Trophoblast cell (in vitro differentiated cells and primary cell): ENCODE data around the gene STPG2.

Source experiments
- DNase-seq, 2 donors: peaks; one replicate each; pipeline ENCODE4 v3.0.0-alpha.2; 2016
- H2AFZ ChIP-seq: 2 replicates; pipeline ENCODE4 v1.6.1; 2013; ENCODE audit warnings: low read length, moderate library complexity, mild to moderate bottlenecking; ENCODE audit not compliant: insufficient read depth, poor library complexity
- H2AK5ac ChIP-seq: 2 replicates; pipeline ENCODE4 v1.6.1; 2013; ENCODE audit warnings: mild to moderate bottlenecking, low read length
- H2BK120ac ChIP-seq: 2 replicates; pipeline ENCODE4 v1.6.1; 2013; ENCODE audit warnings: low read length, mild to moderate bottlenecking, moderate library complexity; ENCODE audit not compliant: insufficient read depth, poor library complexity
- H2BK12ac ChIP-seq: 2 replicates; pipeline ENCODE4 v1.6.1; 2013; ENCODE audit warnings: mild to moderate bottlenecking, low read length, moderate library complexity
- H2BK5ac ChIP-seq: 2 replicates; pipeline ENCODE4 v1.6.1; 2013; ENCODE audit warnings: low read length, low read depth, moderate library complexity, mild to moderate bottlenecking; ENCODE audit not compliant: poor library complexity
- H3K14ac ChIP-seq: 2 replicates; pipeline ENCODE4 v1.6.1; 2013; ENCODE audit warnings: mild to moderate bottlenecking, low read length
- H3K18ac ChIP-seq: 2 replicates; pipeline ENCODE4 v1.6.1; 2013; ENCODE audit warnings: mild to moderate bottlenecking, low read length
- H3K23ac ChIP-seq: 2 replicates; pipeline ENCODE4 v1.6.1; 2013; ENCODE audit warnings: low read length
- H3K27ac ChIP-seq: 2 replicates; pipeline ENCODE4 v1.5.1; 2013; ENCODE audit warnings: low read depth, mild to moderate bottlenecking, inconsistent platforms, low read length, moderate library complexity
- H3K27me3 ChIP-seq: 2 replicates; pipeline ENCODE4 v1.6.1; 2013; ENCODE audit warnings: inconsistent platforms, mild to moderate bottlenecking, low read length, moderate library complexity; ENCODE audit not compliant: insufficient read depth
- H3K36me3 ChIP-seq, 2 experiments: 1 replicate in 1 of 2; 2 replicates in 1 of 2; pipeline ENCODE4 v1.6.1; 2013; ENCODE audit warnings: low read length in 2 of 2, mild to moderate bottlenecking in 2 of 2, moderate library complexity in 1 of 2; ENCODE audit not compliant: insufficient read depth in 2 of 2, control insufficient read depth in 1 of 2
- H3K4ac ChIP-seq: 2 replicates; pipeline ENCODE4 v1.6.1; 2013; ENCODE audit warnings: low read depth, mild to moderate bottlenecking, low read length, moderate library complexity
- H3K4me1 ChIP-seq, 2 experiments: 1 replicate in 1 of 2; 2 replicates in 1 of 2; pipeline ENCODE4 v1.6.1; 2013; ENCODE audit warnings: low read length in 2 of 2, mild to moderate bottlenecking in 2 of 2, moderate library complexity in 1 of 2; ENCODE audit not compliant: insufficient read depth in 2 of 2, control insufficient read depth in 1 of 2
- H3K4me2 ChIP-seq: 2 replicates; pipeline ENCODE4 v1.6.1; 2013; ENCODE audit warnings: inconsistent platforms, mild to moderate bottlenecking, low read length, moderate library complexity
- H3K4me3 ChIP-seq: 2 replicates; pipeline ENCODE4 v1.5.1; 2013; ENCODE audit warnings: mild to moderate bottlenecking, low read depth, low read length, inconsistent platforms
- H3K79me1 ChIP-seq: one replicate; pipeline ENCODE4 v1.6.1; 2013; ENCODE audit warnings: low read length
- H3K79me2 ChIP-seq: 2 replicates; pipeline ENCODE4 v1.6.1; 2013; ENCODE audit warnings: low read length, mild to moderate bottlenecking; ENCODE audit not compliant: control insufficient read depth, insufficient read depth, poor library complexity
- H3K9ac ChIP-seq: 2 replicates; pipeline ENCODE4 v1.6.1; 2013; ENCODE audit warnings: mild to moderate bottlenecking, low read length
- H3K9me3 ChIP-seq: 2 replicates; pipeline ENCODE4 v1.6.1; 2013; ENCODE audit warnings: low read depth, mild to moderate bottlenecking, control low read depth, inconsistent platforms, low read length; ENCODE audit not compliant: insufficient read depth
- H4K12ac ChIP-seq: 2 replicates; pipeline ENCODE4 v1.6.1; 2013; ENCODE audit warnings: low read depth, mild to moderate bottlenecking, low read length, moderate library complexity
- H4K8ac ChIP-seq: 2 replicates; pipeline ENCODE4 v1.6.1; 2013; ENCODE audit warnings: low read depth, mild to moderate bottlenecking, low read length, moderate library complexity
- H4K91ac ChIP-seq: one replicate; pipeline ENCODE4 v1.6.1; 2013; ENCODE audit warnings: low read depth, mild to moderate bottlenecking, low read length, moderate library complexity
- WGBS: extraction: QIAGEN DNeasy Blood & Tissue Kit; methylation state at CpG from one replicate; pipeline ENCODE4 v1.1.7; 2013; ENCODE audit warnings: missing lambda C conversion rate; ENCODE audit not compliant: insufficient read length, insufficient coverage; ENCODE audit errors: extremely low coverage; 5-methylcytosine and 5-hydroxymethylcytosine counted together

STPG2 gene

DNA sequence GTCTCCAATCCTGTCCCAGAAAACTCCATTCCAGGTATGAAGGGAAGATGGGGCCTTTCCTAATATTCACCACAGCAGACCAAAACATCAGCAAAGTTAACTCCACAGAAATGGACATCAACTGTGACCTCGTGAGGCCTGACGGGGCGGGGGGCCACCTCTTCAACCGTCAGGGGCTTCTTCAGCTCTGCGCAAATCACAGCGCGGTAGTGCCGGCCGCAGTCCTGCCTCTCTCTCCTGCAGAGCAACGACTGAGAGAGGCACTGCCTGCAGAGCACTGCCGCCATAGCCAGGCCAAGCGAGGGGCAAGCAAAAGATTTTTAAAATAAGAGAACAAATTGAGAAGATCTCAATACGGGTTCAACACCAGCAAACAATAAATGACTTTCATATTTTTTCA lies 226.2 kb downstream of the STPG2 start:
- Histone ChIP-seq H3K4me3 (no peak overlapping the region), H3K9me3 (peaks cover 3% of the 10 kb centered on the region), H3K27me3 (no peaks in the 10 kb centered on the region), H4K12ac (no peak overlapping the region), H3K14ac (no peak overlapping the region), H2BK12ac (no peak overlapping the region), H3K4me1 (no peaks in the 10 kb centered on the region), H2BK5ac (no peak overlapping the region), H3K18ac (no peak overlapping the region), H3K9ac (no peak overlapping the region), H3K4ac (no peak overlapping the region), H3K23ac (no peak overlapping the region), H3K79me2 (no peaks in the 10 kb centered on the region), H4K91ac (no peak overlapping the region), H3K36me3 (no peaks in the 10 kb centered on the region), H2AK5ac (no peak overlapping the region), H4K8ac (no peak overlapping the region), H3K27ac (no peak overlapping the region), H3K4me2 (no peak overlapping the region), H2BK120ac (no peak overlapping the region), H2AFZ (no peak overlapping the region), H3K79me1 (no peaks in the 10 kb centered on the region)
- WGBS: no CpG with 5 or more reads among the region's 13 CpGs
- no peak for DNase-seq

DNA sequence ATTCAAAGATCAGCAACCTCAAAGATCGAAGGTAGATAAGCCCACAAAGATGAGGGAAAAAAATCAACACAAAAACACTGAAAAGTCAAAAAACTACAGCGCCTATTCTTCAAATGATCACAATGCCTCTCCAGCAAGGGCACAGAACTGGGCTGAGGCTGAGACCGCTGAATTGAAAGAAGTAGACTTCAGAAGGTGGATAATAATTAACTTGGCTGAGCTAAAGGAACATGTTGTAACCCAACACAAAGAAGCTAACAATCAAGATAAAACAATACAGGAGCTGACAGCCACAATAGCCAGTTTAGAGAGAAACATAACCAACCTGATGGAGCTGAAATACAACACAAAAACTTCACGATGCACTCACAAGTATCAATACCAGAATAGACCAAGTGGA lies 231.1 kb downstream of the STPG2 start:
- H2BK12ac ChIP-seq: no peak overlapping the region
- no peak overlapping the region for H2AK5ac ChIP-seq
- H2BK5ac ChIP-seq: no peak overlapping the region
- no peak overlapping the region for H4K12ac ChIP-seq
- DNase-seq: no peak
- H3K4me1 ChIP-seq: no peaks in the 10 kb centered on the region
- no peak overlapping the region for H3K4me2 ChIP-seq
- H4K91ac ChIP-seq: no peak overlapping the region
- no peak overlapping the region for H3K14ac ChIP-seq
- H4K8ac ChIP-seq: no peak overlapping the region
- no peaks in the 10 kb centered on the region for H3K36me3 ChIP-seq
- H3K9me3 ChIP-seq: peaks cover 5% of the 10 kb centered on the region
- no peak overlapping the region for H2BK120ac ChIP-seq
- H2AFZ ChIP-seq: no peak overlapping the region
- no peak overlapping the region for H3K4me3 ChIP-seq
- no peaks in the 10 kb centered on the region for H3K79me2 ChIP-seq
- H3K9ac ChIP-seq: no peak overlapping the region
- H3K23ac ChIP-seq: no peak overlapping the region
- H3K18ac ChIP-seq: no peak overlapping the region
- H3K4ac ChIP-seq: no peak overlapping the region
- no peaks in the 10 kb centered on the region for H3K27me3 ChIP-seq
- no peak overlapping the region for H3K27ac ChIP-seq
- H3K79me1 ChIP-seq: no peaks in the 10 kb centered on the region
- no CpG with 5 or more reads among the region's 4 CpGs for WGBS

DNA sequence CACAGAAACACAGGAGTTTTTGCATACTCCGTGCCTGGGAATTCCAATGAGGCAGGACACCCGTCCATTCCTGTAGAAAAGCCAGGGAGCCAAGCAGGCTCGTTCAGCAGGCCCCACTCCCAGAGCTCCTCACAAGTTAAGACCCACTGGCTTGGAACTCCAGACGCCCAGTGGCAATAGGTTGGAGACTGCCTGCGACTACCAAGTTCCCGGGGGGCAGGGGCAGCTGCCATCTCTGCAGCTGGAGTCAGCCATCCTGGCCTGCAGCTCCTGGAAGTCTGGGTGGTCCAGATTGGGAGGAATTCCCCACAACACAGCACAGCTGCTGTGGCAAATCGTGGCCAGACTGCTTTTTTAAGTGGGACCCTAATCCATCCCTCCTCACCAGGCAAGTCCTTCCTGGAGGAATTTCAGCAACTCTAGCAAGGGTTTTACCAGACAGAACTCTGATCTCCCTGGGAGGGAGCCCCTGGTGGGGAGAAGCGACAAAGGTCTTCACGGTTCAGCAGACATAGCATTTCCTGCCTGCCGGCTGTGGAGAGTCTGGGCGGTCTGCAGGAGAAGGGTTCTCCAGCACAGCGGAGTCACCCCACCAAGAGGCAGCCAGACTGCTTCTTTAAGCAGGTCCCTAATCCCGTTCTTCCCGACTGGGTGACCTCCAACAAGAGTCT lies 231.9 kb downstream of the STPG2 start:
- Histone ChIP-seq H3K4ac (no peak overlapping the region), H3K36me3 (no peaks in the 10 kb centered on the region), H2AFZ (no peak overlapping the region), H3K9ac (no peak overlapping the region), H4K8ac (no peak overlapping the region), H3K27ac (no peak overlapping the region), H3K27me3 (no peaks in the 10 kb centered on the region), H3K23ac (no peak overlapping the region), H3K4me1 (no peaks in the 10 kb centered on the region), H3K79me1 (no peaks in the 10 kb centered on the region), H3K18ac (no peak overlapping the region), H3K4me3 (no peak overlapping the region), H3K4me2 (no peak overlapping the region), H2BK12ac (no peak overlapping the region), H4K12ac (no peak overlapping the region), H2AK5ac (no peak overlapping the region), H2BK120ac (no peak overlapping the region), H3K14ac (no peak overlapping the region), H3K9me3 (peaks cover 2% of the 10 kb centered on the region), H4K91ac (no peak overlapping the region), H3K79me2 (no peaks in the 10 kb centered on the region), H2BK5ac (no peak overlapping the region)
- DNase-seq: no peak
- WGBS: no CpG with 5 or more reads among the region's 14 CpGs

DNA sequence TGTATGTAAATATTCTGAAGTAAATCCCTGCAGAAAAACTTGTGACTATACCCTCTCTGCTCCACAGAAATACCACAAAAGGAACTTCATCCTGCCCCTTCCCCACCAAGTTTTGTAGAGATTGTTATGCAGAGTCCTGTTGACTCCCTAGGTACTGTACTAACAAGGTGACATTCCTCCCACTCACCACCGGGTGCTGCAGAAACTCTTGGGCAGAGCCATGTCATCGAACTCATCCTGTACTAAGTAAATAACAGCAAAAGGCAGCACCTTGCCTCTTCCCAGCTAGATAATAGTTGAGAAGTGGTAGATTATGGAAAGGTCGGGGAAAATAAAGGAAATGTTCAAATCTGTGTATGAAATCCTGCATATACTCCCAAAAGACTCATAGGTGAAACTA lies 233.3 kb downstream of the STPG2 start:
- no peaks in the 10 kb centered on the region for H3K36me3 ChIP-seq
- H2BK5ac ChIP-seq: no peak overlapping the region
- no peak overlapping the region for H3K18ac ChIP-seq
- H3K27ac ChIP-seq: no peak overlapping the region
- no peak overlapping the region for H2AFZ ChIP-seq
- no peaks in the 10 kb centered on the region for H3K79me2 ChIP-seq
- no peaks in the 10 kb centered on the region for H3K27me3 ChIP-seq
- no peak overlapping the region for H3K4me2 ChIP-seq
- WGBS: no CpG with 5 or more reads among the region's 3 CpGs
- H3K9me3 ChIP-seq: peaks cover 2% of the 10 kb centered on the region
- no peak overlapping the region for H2BK12ac ChIP-seq
- no peak overlapping the region for H4K8ac ChIP-seq
- H3K4me3 ChIP-seq: no peak overlapping the region
- H3K79me1 ChIP-seq: no peaks in the 10 kb centered on the region
- H2BK120ac ChIP-seq: no peak overlapping the region
- no peak overlapping the region for H3K9ac ChIP-seq
- DNase-seq: no peak
- H3K23ac ChIP-seq: no peak overlapping the region
- no peak overlapping the region for H2AK5ac ChIP-seq
- no peak overlapping the region for H4K12ac ChIP-seq
- H4K91ac ChIP-seq: no peak overlapping the region
- H3K4ac ChIP-seq: no peak overlapping the region
- H3K4me1 ChIP-seq: no peaks in the 10 kb centered on the region
- H3K14ac ChIP-seq: no peak overlapping the region
